CD4-positive, alpha-beta T cell treated with Interleukin-6 at 100 ng/mL for 8 hours (primary cell): Measurements from ENCODE around the gene RPTOR.
A peak's percentile ranks its signal among the peaks of the same experiment; 100 is the strongest.

Source experiments
- DNase-seq: peaks from one replicate; pipeline ENCODE4 v3.0.0-alpha.2; 2020; ENCODE audit warnings: mixed read lengths, low spot score

RPTOR gene

GRCh38 chr17:80848449-80849102 is 303.9 kb downstream of the RPTOR start:
- DNase-seq, result no peak

- no peak for DNase-seq
These were observed 304.5 kb downstream of the RPTOR start for GRCh38 chr17:80849119-80849518.

GRCh38 chr17:80850109-80850508 is 305.5 kb downstream of the RPTOR start:
- DNase-seq, result no peak

- no peak for DNase-seq
These were observed 306.2 kb downstream of the RPTOR start for GRCh38 chr17:80850817-80851216.

GRCh38 chr17:80851277-80851925 is 306.8 kb downstream of the RPTOR start:
- no peak for DNase-seq

- no peak for DNase-seq
These were observed 307.9 kb downstream of the RPTOR start for GRCh38 chr17:80852476-80853015.

- no peak for DNase-seq
These were observed 308.4 kb downstream of the RPTOR start for GRCh38 chr17:80853076-80853475.

- no peak for DNase-seq
These were observed 309.6 kb downstream of the RPTOR start for GRCh38 chr17:80854220-80854619.

GRCh38 chr17:80855196-80855947 is 310.7 kb downstream of the RPTOR start:
- DNase-seq, result no peak

GRCh38 chr17:80855948-80856862 is 311.6 kb downstream of the RPTOR start:
- peak; percentile 82 for DNase-seq

GRCh38 chr17:80856863-80857755 is 312.5 kb downstream of the RPTOR start:
- no peak for DNase-seq

- no peak for DNase-seq
These were observed 313.1 kb downstream of the RPTOR start for GRCh38 chr17:80857756-80858171.

GRCh38 chr17:80858301-80859001 is 313.8 kb downstream of the RPTOR start:
- DNase-seq, result no peak

- no peak for DNase-seq
These were observed 314.6 kb downstream of the RPTOR start for GRCh38 chr17:80859002-80859941.

- no peak for DNase-seq
These were observed 315.5 kb downstream of the RPTOR start for GRCh38 chr17:80860101-80860671.

GRCh38 chr17:80860703-80861417 is 316.2 kb downstream of the RPTOR start:
- DNase-seq, result no peak

- DNase-seq, result no peak
These were observed 316.8 kb downstream of the RPTOR start for GRCh38 chr17:80861418-80861815.

GRCh38 chr17:80861892-80862291 is 317.3 kb downstream of the RPTOR start:
- peak; percentile 59 for DNase-seq
